ENCODE results near the gene ETFA. TPM values are rescaled to one million over a fixed set of nuclear protein-coding genes. Genes with fewer than 3 reads are reported as not detected.

Gene ETFA
- total RNA-seq, 1 donor from 2014 or later, result 129 TPM

DNA sequence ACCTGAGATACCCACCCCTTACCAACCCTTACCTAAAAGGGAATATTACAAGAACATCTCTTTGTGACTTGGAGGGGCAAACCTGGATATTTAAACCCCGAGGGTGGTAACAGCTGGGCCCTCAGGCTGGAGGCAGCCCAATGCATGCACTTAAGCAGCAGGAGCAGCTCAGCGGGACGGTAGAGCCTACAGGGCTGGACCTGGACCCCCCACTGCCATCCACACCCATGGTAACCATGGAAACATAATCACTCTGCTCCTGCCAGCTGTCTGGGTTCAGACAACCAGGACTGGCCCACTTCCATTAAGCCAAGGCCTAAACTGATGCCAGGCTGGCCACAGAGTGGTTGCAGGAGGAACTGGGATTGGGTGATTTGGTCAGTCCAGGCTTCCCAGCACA is 52.8 kb downstream of the ETFA start:
- Histone ChIP-seq H3K27ac (ENCODE audit: low read depth, low read length) (no peak overlapping the region), H3K4me3 (ENCODE audit: low read length in 3 of 3) (no peak overlapping the region), H3K27me3 (ENCODE audit: control insufficient read depth in 3 of 3, insufficient read depth in 3 of 3, low read length in 3 of 3) (no peaks in the 10 kb centered on the region), H3K36me3 (ENCODE audit: control insufficient read depth in 3 of 3, insufficient read depth in 3 of 3, low read length in 3 of 3) (peaks cover 27 to 32% (median 31%) of the 10 kb centered on the region in 3 donors), H3K9me3 (ENCODE audit: control insufficient read depth in 3 of 3, low read length in 3 of 3) (peaks cover 0 to 6% (median 2%) of the 10 kb centered on the region in 3 donors), H3K4me1 (ENCODE audit: control insufficient read depth in 3 of 3, insufficient read depth in 3 of 3, low read length in 3 of 3) (no peaks in the 10 kb centered on the region), H3K9ac (ENCODE audit: low read depth in 1 of 3, low read length in 3 of 3) (no peak overlapping the region)

DNA sequence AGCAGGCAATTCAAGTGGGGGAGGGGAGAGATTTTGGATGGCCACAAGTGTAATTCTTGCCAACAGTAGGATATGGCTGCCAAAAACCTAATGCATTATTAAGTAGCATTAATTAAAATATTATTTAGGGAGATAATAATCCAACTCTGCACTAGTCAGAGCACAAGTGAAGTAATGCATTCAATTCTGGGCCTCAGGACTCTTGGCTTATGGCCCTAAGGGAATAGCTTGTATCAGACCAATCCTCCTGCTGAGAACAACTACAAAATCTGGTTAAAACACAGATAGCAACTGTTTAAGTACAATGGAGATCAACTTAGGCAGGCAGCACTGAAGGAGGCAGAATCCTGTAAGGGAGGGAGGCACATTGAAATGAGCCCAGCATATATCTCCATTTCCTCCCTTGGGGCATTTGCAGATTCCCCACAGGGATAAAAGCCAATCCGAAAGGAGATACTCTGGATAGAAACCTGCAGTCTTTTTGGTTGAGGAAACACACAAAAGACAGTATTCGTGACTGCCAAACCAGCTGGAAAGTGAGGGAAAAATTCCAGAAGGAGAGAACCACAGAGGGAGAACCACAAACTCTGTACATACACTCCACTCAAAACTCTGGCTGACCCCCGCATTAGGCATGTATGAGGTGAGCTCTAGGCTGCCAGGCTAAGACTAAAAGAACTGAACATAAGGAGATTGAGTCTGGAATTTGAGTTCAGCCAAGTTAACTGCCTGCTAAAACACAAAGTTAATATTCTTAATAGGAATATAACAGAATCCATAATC is 57.4 kb downstream of the ETFA start:
- H3K27me3 ChIP-seq (ENCODE audit: control insufficient read depth in 3 of 3, insufficient read depth in 3 of 3, low read length in 3 of 3), result no peaks in the 10 kb centered on the region
- no peaks in the 10 kb centered on the region for H3K9me3 ChIP-seq (ENCODE audit: control insufficient read depth in 3 of 3, low read length in 3 of 3)

DNA sequence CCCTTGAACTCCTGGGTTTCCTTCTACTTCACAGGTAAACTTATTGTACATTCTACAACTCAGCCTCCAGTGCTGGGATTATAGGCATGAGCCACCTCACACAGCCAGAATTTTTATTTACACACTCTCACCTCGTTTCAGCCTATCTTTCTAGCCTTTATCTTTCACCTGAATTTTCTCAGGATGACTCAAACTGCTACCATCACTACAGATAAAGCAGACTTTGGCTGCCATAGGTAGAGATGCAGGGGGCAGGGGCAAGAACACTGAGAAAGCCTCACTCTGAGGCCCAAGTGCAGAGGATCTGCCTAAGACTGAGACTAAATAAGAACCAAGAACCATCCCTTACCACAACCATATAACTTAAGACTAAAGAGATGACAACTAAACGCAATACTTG is 59.0 kb downstream of the ETFA start:
- no peaks in the 10 kb centered on the region for H3K36me3 ChIP-seq (ENCODE audit: control insufficient read depth in 3 of 3, insufficient read depth in 3 of 3, low read length in 3 of 3)
- no peak overlapping the region for H3K4me3 ChIP-seq (ENCODE audit: low read length in 3 of 3)
- no peak overlapping the region for H3K9ac ChIP-seq (ENCODE audit: low read depth in 1 of 3, low read length in 3 of 3)
- H3K9me3 ChIP-seq (ENCODE audit: control insufficient read depth in 3 of 3, low read length in 3 of 3), result no peaks in the 10 kb centered on the region
- no peak overlapping the region for H3K27ac ChIP-seq (ENCODE audit: low read depth, low read length)
- no peaks in the 10 kb centered on the region for H3K27me3 ChIP-seq (ENCODE audit: control insufficient read depth in 3 of 3, insufficient read depth in 3 of 3, low read length in 3 of 3)
- no peaks in the 10 kb centered on the region for H3K4me1 ChIP-seq (ENCODE audit: control insufficient read depth in 3 of 3, insufficient read depth in 3 of 3, low read length in 3 of 3)

More for the DNA sequence above, 57.4 kb downstream of the ETFA start:
- Histone ChIP-seq H3K4me3 (ENCODE audit: low read length in 3 of 3) (no peak overlapping the region), H3K9ac (ENCODE audit: low read depth in 1 of 3, low read length in 3 of 3) (no peak overlapping the region), H3K27ac (ENCODE audit: low read depth, low read length) (no peak overlapping the region), H3K4me1 (ENCODE audit: control insufficient read depth in 3 of 3, insufficient read depth in 3 of 3, low read length in 3 of 3) (no peaks in the 10 kb centered on the region), H3K36me3 (ENCODE audit: control insufficient read depth in 3 of 3, insufficient read depth in 3 of 3, low read length in 3 of 3) (peaks cover 0 to 6% (median 5%) of the 10 kb centered on the region in 3 donors)

DNA sequence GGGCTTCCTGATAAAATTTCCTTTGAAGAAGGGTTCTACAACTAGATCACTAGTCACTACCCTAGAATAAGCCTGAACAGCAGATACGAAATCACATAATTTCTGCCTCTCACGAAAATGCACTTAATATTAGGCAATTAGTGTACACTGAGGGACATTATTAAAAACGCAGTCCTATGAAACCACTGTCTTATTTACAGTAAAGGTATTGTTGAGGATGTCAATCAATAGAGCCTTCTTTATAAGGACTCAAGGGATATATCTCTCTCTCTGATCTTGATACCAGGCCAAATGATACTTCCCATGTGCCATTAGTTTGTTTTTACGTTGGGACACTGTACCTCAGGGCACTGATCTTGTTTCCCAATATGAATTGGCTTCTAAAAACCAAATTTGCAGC is 59.6 kb downstream of the ETFA start:
- Histone ChIP-seq H3K27ac (ENCODE audit: low read depth, low read length) (no peak overlapping the region), H3K36me3 (ENCODE audit: control insufficient read depth in 3 of 3, insufficient read depth in 3 of 3, low read length in 3 of 3) (no peaks in the 10 kb centered on the region), H3K4me1 (ENCODE audit: control insufficient read depth in 3 of 3, insufficient read depth in 3 of 3, low read length in 3 of 3) (no peaks in the 10 kb centered on the region), H3K4me3 (ENCODE audit: low read length in 3 of 3) (no peak overlapping the region), H3K27me3 (ENCODE audit: control insufficient read depth in 3 of 3, insufficient read depth in 3 of 3, low read length in 3 of 3) (no peaks in the 10 kb centered on the region), H3K9me3 (ENCODE audit: control insufficient read depth in 3 of 3, low read length in 3 of 3) (no peaks in the 10 kb centered on the region), H3K9ac (ENCODE audit: low read depth in 1 of 3, low read length in 3 of 3) (no peak overlapping the region)

GRCh38 chr15:76245072-76245610 is 66.1 kb downstream of the ETFA start:
- no peaks in the 10 kb centered on the region for H3K4me1 ChIP-seq (ENCODE audit: control insufficient read depth in 3 of 3, insufficient read depth in 3 of 3, low read length in 3 of 3)
- no peaks in the 10 kb centered on the region for H3K27me3 ChIP-seq (ENCODE audit: control insufficient read depth in 3 of 3, insufficient read depth in 3 of 3, low read length in 3 of 3)
- H3K9ac ChIP-seq (ENCODE audit: low read depth in 1 of 3, low read length in 3 of 3), result no peak overlapping the region

GRCh38 chr15:76239786-76240185 is 71.5 kb downstream of the ETFA start:
- Histone ChIP-seq H3K27ac (ENCODE audit: low read depth, low read length) (no peak overlapping the region), H3K4me3 (ENCODE audit: low read length in 3 of 3) (no peak overlapping the region)

More at GRCh38 chr15:76245072-76245610, 66.1 kb downstream of the ETFA start:
- Histone ChIP-seq H3K27ac (ENCODE audit: low read depth, low read length) (no peak overlapping the region), H3K36me3 (ENCODE audit: control insufficient read depth in 3 of 3, insufficient read depth in 3 of 3, low read length in 3 of 3) (peaks cover 0 to 7% (median 0%) of the 10 kb centered on the region in 3 donors), H3K4me3 (ENCODE audit: low read length in 3 of 3) (no peak overlapping the region), H3K9me3 (ENCODE audit: control insufficient read depth in 3 of 3, low read length in 3 of 3) (no peaks in the 10 kb centered on the region)

DNA sequence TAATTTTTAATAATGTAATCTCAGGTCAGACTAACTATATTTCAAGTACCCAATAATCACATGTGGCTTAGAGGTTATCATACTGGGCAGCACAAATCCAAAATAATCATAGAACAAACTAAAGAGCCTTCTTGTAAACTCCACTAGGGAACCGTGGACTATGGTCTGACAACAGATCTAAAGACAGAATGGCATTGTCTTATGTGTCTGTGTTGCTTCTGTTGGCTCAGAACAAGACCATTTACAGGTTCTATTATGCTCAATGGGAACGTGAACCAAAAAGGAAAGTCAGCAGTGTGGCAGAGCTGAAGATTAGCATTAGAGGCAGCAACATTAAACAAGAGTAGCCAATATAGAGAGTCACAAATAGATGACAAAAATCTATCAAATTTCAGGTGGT is 74.9 kb downstream of the ETFA start:
- Histone ChIP-seq H3K27ac (ENCODE audit: low read depth, low read length) (no peak overlapping the region), H3K4me1 (ENCODE audit: control insufficient read depth in 3 of 3, insufficient read depth in 3 of 3, low read length in 3 of 3) (no peaks in the 10 kb centered on the region), H3K9ac (ENCODE audit: low read depth in 1 of 3, low read length in 3 of 3) (no peak overlapping the region), H3K4me3 (ENCODE audit: low read length in 3 of 3) (no peak overlapping the region), H3K36me3 (ENCODE audit: control insufficient read depth in 3 of 3, insufficient read depth in 3 of 3, low read length in 3 of 3) (no peaks in the 10 kb centered on the region), H3K27me3 (ENCODE audit: control insufficient read depth in 3 of 3, insufficient read depth in 3 of 3, low read length in 3 of 3) (no peaks in the 10 kb centered on the region), H3K9me3 (ENCODE audit: control insufficient read depth in 3 of 3, low read length in 3 of 3) (no peaks in the 10 kb centered on the region)

More at GRCh38 chr15:76239786-76240185, 71.5 kb downstream of the ETFA start:
- H3K9ac ChIP-seq (ENCODE audit: low read depth in 1 of 3, low read length in 3 of 3), result no peak overlapping the region
- H3K9me3 ChIP-seq (ENCODE audit: control insufficient read depth in 3 of 3, low read length in 3 of 3), result no peaks in the 10 kb centered on the region
- no peaks in the 10 kb centered on the region for H3K4me1 ChIP-seq (ENCODE audit: control insufficient read depth in 3 of 3, insufficient read depth in 3 of 3, low read length in 3 of 3)
- peaks cover 0 to 7% (median 0%) of the 10 kb centered on the region in 3 donors for H3K36me3 ChIP-seq (ENCODE audit: control insufficient read depth in 3 of 3, insufficient read depth in 3 of 3, low read length in 3 of 3)
- no peaks in the 10 kb centered on the region for H3K27me3 ChIP-seq (ENCODE audit: control insufficient read depth in 3 of 3, insufficient read depth in 3 of 3, low read length in 3 of 3)

GRCh38 chr15:76235186-76235826 is 76.0 kb downstream of the ETFA start:
- H3K36me3 ChIP-seq (ENCODE audit: control insufficient read depth in 3 of 3, insufficient read depth in 3 of 3, low read length in 3 of 3), result peaks cover 4 to 5% (median 5%) of the 10 kb centered on the region in 3 donors
- H3K27me3 ChIP-seq (ENCODE audit: control insufficient read depth in 3 of 3, insufficient read depth in 3 of 3, low read length in 3 of 3), result no peaks in the 10 kb centered on the region
- no peak overlapping the region for H3K4me3 ChIP-seq (ENCODE audit: low read length in 3 of 3)
- H3K9ac ChIP-seq (ENCODE audit: low read depth in 1 of 3, low read length in 3 of 3), result peak overlapping the region in 1 of 3 donors; percentile 27
- no peaks in the 10 kb centered on the region for H3K4me1 ChIP-seq (ENCODE audit: control insufficient read depth in 3 of 3, insufficient read depth in 3 of 3, low read length in 3 of 3)
- no peak overlapping the region for H3K27ac ChIP-seq (ENCODE audit: low read depth, low read length)
- H3K9me3 ChIP-seq (ENCODE audit: control insufficient read depth in 3 of 3, low read length in 3 of 3), result no peaks in the 10 kb centered on the region

GRCh38 chr15:76234337-76234889 is 76.9 kb downstream of the ETFA start:
- H3K36me3 ChIP-seq (ENCODE audit: control insufficient read depth in 3 of 3, insufficient read depth in 3 of 3, low read length in 3 of 3), result peaks cover 4 to 5% (median 5%) of the 10 kb centered on the region in 3 donors

More at GRCh38 chr15:76234337-76234889, 76.9 kb downstream of the ETFA start:
- Histone ChIP-seq H3K4me3 (ENCODE audit: low read length in 3 of 3) (no peak overlapping the region), H3K27me3 (ENCODE audit: control insufficient read depth in 3 of 3, insufficient read depth in 3 of 3, low read length in 3 of 3) (no peaks in the 10 kb centered on the region), H3K4me1 (ENCODE audit: control insufficient read depth in 3 of 3, insufficient read depth in 3 of 3, low read length in 3 of 3) (peaks cover 0 to 2% (median 0%) of the 10 kb centered on the region in 3 donors), H3K27ac (ENCODE audit: low read depth, low read length) (no peak overlapping the region), H3K9ac (ENCODE audit: low read depth in 1 of 3, low read length in 3 of 3) (peak overlapping the region in 1 of 3 donors; percentile 27), H3K9me3 (ENCODE audit: control insufficient read depth in 3 of 3, low read length in 3 of 3) (no peaks in the 10 kb centered on the region)
